HG03135 (cell line): ENCODE data around the gene TSPAN5.

Experiments used
- ATAC-seq: cut with Tn5 transposase; IDR thresholded peaks from one replicate; pipeline ENCODE4 v1.9.1; 2021; ENCODE audit warnings: mild to moderate bottlenecking, moderate library complexity; ENCODE audit not compliant: unreplicated experiment

TSPAN5 gene

GRCh38 chr4:98673978-98674377, 15.6 kb upstream of the TSPAN5 start:
- ATAC-seq, result no peak

- ATAC-seq, result no peak
Measured at GRCh38 chr4:98673288-98673644, 14.9 kb upstream of the TSPAN5 start.

DNA sequence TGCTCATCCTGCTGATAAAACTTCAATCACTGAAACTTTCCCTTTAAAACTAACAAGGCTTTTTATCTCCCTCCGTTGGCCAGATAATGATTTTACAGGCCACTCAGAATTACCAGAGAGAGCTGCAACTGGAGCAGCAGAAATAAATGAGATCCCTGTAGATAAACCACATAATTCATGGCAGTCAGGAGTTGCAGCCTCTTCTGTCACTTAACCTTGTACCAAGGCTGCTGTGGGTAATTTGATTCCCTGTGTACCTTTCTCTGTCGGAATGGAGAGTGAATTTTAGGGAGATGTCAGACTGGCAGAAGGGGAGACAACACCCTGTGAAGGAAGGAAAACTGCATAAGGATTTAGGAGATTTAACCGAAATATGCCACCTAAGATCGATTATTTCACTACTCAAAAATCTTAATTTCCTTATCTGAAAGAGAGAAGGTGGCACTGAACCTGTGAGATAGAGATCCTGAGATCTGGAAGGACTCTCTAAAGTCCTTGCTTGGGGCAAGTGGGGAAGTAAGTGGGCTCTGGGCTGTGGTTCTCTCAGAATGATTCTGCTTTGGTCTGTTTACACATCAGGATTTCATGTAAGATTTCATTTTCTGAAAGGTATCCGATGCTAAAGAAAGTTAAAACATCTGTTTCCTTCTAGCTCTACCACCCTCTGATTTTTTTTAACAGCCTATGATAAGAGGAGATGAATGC, 14.3 kb upstream of the TSPAN5 start:
- ATAC-seq, result no peak

GRCh38 chr4:98671131-98671530, 12.7 kb upstream of the TSPAN5 start:
- ATAC-seq, result no peak

- ATAC-seq, result no peak
Measured at GRCh38 chr4:98670186-98670585, 11.8 kb upstream of the TSPAN5 start.

GRCh38 chr4:98669577-98669976, 11.2 kb upstream of the TSPAN5 start:
- no peak for ATAC-seq

- no peak for ATAC-seq
Measured at GRCh38 chr4:98664959-98665358, 6.5 kb upstream of the TSPAN5 start.

DNA sequence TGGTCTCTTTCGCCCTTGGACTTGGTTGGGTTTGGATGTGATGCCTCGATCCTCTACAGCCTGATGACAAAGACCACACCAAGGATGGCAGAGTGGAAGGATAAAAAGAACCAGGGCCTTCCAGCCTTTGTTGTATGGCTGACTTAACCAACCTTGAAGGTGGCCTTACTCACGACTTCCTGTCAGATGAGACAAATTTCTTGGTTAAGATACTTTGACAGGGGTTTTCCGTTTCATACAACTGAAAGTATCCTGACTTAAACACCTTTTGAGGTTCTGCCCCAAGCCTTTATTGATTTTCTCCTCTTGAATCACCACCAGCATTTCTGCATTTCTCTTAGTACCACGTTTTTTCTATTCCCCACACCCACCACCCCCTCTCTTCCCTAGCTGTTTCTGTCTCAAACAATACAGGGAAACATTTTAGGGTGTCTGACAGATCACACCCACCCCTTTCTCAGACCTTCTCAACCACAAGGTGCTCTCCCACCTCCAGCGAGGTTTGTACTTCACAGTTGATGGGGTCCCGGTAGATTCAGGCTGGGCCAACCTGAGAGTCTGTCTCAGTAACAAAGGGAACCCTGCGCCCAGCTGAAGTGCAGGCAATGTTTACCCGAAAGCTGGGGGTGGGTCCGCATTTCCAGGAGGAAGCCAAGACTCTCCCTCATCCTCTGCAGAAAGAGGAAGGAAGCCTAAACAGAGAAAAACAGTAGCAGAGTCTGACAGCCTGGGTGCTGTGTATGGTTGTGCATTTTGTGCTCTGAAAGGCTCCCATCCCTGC, 5.0 kb upstream of the TSPAN5 start:
- ATAC-seq, result peak; percentile 79

DNA sequence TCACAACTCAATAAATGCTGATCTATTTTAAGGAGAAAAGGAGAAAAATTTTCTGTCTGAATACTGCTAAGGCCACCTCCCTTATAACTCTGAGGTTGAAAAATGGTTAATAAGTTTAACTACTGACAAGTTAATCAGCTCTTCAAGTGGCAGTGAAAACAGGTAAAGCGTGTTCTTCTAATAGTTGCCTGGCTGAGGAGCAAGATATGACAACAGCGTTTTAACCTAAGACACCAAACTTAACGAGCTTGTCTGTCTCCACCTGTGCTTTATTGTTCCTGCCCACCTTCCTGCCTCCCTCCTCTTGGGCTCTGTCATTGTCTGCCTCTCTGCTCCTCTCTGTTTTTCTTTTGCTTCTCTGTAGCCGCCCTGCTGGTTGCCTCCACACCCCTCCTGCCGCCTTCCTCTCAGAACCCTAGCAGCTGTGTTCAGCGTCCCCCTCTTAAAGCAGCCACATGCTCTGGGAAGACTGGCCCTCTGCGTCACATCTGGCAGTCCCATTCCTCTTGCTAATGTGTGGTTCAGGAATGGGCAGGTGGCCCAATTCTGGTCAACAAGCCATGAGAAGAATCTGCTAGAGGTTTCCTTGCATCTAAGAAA, 4.3 kb upstream of the TSPAN5 start:
- no peak for ATAC-seq

GRCh38 chr4:98662055-98662453, 3.6 kb upstream of the TSPAN5 start:
- no peak for ATAC-seq

GRCh38 chr4:98661371-98662054, 3.1 kb upstream of the TSPAN5 start:
- no peak for ATAC-seq

DNA sequence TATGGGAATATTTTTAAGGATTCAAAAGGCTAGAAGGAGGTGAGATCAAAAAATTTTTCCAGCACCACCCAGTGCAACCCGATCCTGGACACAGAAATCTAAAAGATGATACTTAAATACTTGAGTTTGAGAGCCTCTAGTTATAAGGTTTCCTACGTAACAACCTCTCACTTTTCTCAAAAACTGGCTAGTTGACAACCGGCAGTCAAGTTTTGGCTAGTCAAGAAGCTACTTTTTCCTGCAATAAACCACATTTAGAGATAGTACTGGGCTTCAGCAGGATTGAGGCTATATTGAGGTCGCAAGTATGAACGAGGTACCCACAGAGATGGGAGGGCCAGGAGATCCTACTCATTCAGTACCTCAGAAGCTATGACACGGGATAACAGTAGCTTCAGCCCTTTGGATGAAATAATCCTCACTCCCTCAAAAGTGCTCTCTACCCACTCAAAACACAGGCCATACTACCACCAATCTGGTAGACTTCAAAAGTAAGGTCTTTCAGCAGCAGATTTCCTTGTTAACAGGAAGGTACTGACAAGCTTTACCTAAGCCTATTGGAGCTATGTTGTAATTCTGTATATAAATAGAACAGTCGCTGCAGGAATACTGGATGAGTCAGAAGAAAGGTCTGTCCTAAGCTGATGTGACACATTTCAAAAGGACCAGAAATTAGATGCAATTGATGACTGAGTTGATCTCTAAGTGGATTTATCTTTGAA, 1.5 kb upstream of the TSPAN5 start:
- ATAC-seq, result no peak

DNA sequence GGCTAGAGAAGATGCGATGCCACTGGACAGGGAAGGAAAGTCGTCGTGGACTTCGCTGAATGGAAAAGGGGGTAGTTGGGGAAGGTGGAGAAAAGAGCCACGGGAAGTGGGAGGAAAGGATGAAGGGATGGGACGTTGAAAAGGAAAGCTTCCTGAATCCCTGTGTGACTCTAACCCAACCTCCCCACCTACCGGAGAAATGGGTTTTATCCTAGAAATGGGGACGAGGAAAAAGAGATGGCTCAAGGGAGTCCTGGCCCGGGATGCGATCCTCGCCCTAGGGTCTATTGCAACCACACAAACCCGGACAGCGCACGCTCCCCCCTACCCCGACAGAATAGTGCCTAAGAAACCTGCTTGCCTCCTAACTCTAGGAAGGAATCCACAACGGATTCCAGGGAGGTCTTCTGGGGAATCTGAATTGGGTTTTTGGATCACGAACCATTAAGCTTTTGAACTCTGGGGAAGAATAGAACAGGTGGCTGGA, 738 bp upstream of the TSPAN5 start:
- ATAC-seq, result no peak

- ATAC-seq, result peak; percentile 6
Measured at GRCh38 chr4:98657531-98658286, 702 bp downstream of the TSPAN5 start.

DNA sequence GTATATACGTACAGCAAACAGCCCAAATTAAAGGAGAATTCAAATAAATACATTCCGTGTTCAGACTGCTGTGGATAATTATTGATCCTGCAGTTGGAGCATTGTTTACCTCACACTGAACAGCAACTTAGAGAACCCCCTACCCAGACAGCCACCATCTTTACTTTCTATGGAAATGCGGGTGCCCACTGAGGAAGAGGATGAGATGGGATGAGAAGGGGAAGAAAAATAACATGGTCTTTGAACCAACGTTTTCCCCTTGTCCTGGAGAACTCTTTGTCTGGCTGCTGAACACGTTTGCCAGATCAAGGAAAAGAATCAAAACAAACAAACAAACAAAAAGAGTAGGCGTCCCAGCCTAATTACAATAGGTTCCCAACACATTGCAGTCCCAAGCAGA, 1.5 kb downstream of the TSPAN5 start:
- no peak for ATAC-seq

GRCh38 chr4:98656443-98656842, 2.0 kb downstream of the TSPAN5 start:
- ATAC-seq, result no peak

- no peak for ATAC-seq
Measured at GRCh38 chr4:98653890-98654867, 4.2 kb downstream of the TSPAN5 start.

- ATAC-seq, result no peak
Measured at GRCh38 chr4:98652996-98653395, 5.4 kb downstream of the TSPAN5 start.

GRCh38 chr4:98648602-98649001, 9.8 kb downstream of the TSPAN5 start:
- ATAC-seq, result no peak
